OCI-LY7 (cell line): ENCODE measurements around the gene RASL11A.

ENCODE experiments used
- EZH2phosphoT487 ChIP-seq: fragments of 200-600 bp; sonication (generic); IDR thresholded peaks from 2 replicates; pipeline ENCODE4 v1.6.1; 2018; ENCODE audit warnings: low read depth, borderline replicate concordance, mild to moderate bottlenecking, mixed run types, antibody characterized with exemption, low read length, moderate library complexity, mixed read lengths
- TF ChIP-seq, protein P1 (sequence below): fragments of 200-600 bp; sonication (generic); conservative IDR thresholded peaks from 2 replicates; pipeline ENCODE4 v1.5.1; 2014; ENCODE audit warnings: mild to moderate bottlenecking, antibody characterized with exemption, low read length, moderate library complexity, mixed read lengths

DNA sequence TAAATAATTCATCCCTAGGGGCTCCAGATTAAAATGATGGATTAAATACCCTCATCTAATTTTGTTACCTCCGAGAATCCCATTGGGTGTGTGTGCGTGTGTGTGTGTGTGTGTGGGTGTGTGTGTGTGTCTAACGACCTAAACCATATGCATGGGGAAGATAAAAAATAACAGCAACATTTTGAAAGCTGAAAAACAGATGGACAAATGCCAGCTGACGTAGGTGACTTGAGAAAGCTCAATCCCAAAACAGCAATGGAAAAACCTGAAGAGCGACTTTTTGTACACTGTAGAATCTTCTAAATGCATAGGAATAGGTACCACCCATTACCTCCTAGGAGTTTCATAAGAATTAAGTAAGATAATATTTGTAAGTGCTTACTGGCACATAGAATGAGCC, 27.9 kb upstream of the RASL11A start:
- TF ChIP-seq, protein P1, sequence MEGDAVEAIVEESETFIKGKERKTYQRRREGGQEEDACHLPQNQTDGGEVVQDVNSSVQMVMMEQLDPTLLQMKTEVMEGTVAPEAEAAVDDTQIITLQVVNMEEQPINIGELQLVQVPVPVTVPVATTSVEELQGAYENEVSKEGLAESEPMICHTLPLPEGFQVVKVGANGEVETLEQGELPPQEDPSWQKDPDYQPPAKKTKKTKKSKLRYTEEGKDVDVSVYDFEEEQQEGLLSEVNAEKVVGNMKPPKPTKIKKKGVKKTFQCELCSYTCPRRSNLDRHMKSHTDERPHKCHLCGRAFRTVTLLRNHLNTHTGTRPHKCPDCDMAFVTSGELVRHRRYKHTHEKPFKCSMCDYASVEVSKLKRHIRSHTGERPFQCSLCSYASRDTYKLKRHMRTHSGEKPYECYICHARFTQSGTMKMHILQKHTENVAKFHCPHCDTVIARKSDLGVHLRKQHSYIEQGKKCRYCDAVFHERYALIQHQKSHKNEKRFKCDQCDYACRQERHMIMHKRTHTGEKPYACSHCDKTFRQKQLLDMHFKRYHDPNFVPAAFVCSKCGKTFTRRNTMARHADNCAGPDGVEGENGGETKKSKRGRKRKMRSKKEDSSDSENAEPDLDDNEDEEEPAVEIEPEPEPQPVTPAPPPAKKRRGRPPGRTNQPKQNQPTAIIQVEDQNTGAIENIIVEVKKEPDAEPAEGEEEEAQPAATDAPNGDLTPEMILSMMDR: no peak
- TF ChIP-seq EZH2phosphoT487: no peak
